ENCODE results near the gene EMP3. TPM values are rescaled to one million over a fixed set of nuclear protein-coding genes. Genes with fewer than 3 reads are reported as not detected.
A peak's percentile ranks its signal among the peaks of the same experiment; 100 is the strongest.

EMP3 gene
- 10 to 100 TPM in 3 of 4 donors, 1 to 10 TPM in 1; 3.4 to 47.4 (median 19.7) TPM for polyA plus RNA-seq
- long read RNA-seq, donor 1, transcript EMP3-201 (5 exons, 876 nt): major isoform, 37 of 53 reads
- long read RNA-seq, donor 1, partial matches to known transcripts: 12 of 53 reads
- long read RNA-seq, donor 1, other reads (novel, unspliced or antisense): 0 of 53 reads
- long read RNA-seq, donor 2, transcript EMP3-201 (5 exons, 876 nt): major isoform, 5 of 5 reads
- long read RNA-seq, donor 2, partial matches to known transcripts: 0 of 5 reads
- long read RNA-seq, donor 2, other reads (novel, unspliced or antisense): 0 of 5 reads
- long read RNA-seq, donor 3, transcript EMP3-201 (5 exons, 876 nt): major isoform, 13 of 21 reads
- long read RNA-seq, donor 3, partial matches to known transcripts: 6 of 21 reads
- long read RNA-seq, donor 3, other reads (novel, unspliced or antisense): 0 of 21 reads
- long read RNA-seq, donor 4, partial matches to known transcripts: 0 of 4 reads
- long read RNA-seq, donor 4, other reads (novel, unspliced or antisense): 0 of 4 reads
- long read RNA-seq, donor 5, transcript EMP3-201 (5 exons, 876 nt): major isoform, 6 of 10 reads
- long read RNA-seq, donor 5, partial matches to known transcripts: 0 of 10 reads
- long read RNA-seq, donor 5, other reads (novel, unspliced or antisense): 0 of 10 reads
- long read RNA-seq, donor 6, transcript EMP3-201 (5 exons, 876 nt): major isoform, 8 of 15 reads
- long read RNA-seq, donor 6, partial matches to known transcripts: 6 of 15 reads
- long read RNA-seq, donor 6, other reads (novel, unspliced or antisense): 0 of 15 reads
- long read RNA-seq, donor 7, transcript EMP3-205 (2 exons, 406 nt): minor isoform, 11 of 148 reads
- long read RNA-seq, donor 7, transcript EMP3-201 (5 exons, 876 nt): major isoform, 95 of 148 reads
- long read RNA-seq, donor 7, partial matches to known transcripts: 34 of 148 reads
- long read RNA-seq, donor 7, other reads (novel, unspliced or antisense): 0 of 148 reads
- long read RNA-seq, donor 8, transcript EMP3-201 (5 exons, 876 nt): major isoform, 9 of 10 reads
- long read RNA-seq, donor 8, partial matches to known transcripts: 0 of 10 reads
- long read RNA-seq, donor 8, other reads (novel, unspliced or antisense): 0 of 10 reads
- long read RNA-seq, donor 9, transcript EMP3-201 (5 exons, 876 nt): major isoform, 10 of 12 reads
- long read RNA-seq, donor 9, partial matches to known transcripts: 0 of 12 reads
- long read RNA-seq, donor 9, other reads (novel, unspliced or antisense): 0 of 12 reads
- long read RNA-seq, donor 10, transcript EMP3-201 (5 exons, 876 nt): major isoform, 57 of 96 reads
- long read RNA-seq, donor 10, transcript EMP3-205 (2 exons, 406 nt): minor isoform, 5 of 96 reads
- long read RNA-seq, donor 10, partial matches to known transcripts: 33 of 96 reads
- long read RNA-seq, donor 10, other reads (novel, unspliced or antisense): 0 of 96 reads

- no peaks in the 10 kb centered on the region for H3K27me3 ChIP-seq (ENCODE audit: control insufficient read depth in 3 of 3, insufficient read depth in 3 of 3, low read length in 3 of 3)
- FAIRE-seq (no peak), DNase-seq (peak; percentile 49 to 78)
- 1 to 2% (median 2%) methylated on average over 22 of the region's 22 CpGs for WGBS, 3 donors
- H3K4me3 ChIP-seq (ENCODE audit: low read depth in 1 of 3, low read length in 3 of 3): peak within 1 kb of the TSS; percentile 2 to 55 (median 46)
- peaks cover 0 to 33% (median 14%) of the 10 kb centered on the region in 3 donors for H3K4me1 ChIP-seq (ENCODE audit: control insufficient read depth in 3 of 3, insufficient read depth in 2 of 3, low read depth in 1 of 3, low read length in 2 of 3)
- H3K27ac ChIP-seq (ENCODE audit: low read depth in 1 of 3, low read length in 2 of 3): peak within 1 kb of the TSS; percentile 16 to 91 (median 76)
- H3K9me3 ChIP-seq (ENCODE audit: control insufficient read depth in 2 of 2, insufficient read depth in 1 of 2, low read depth in 1 of 2, low read length in 1 of 2): no peaks in the 10 kb centered on the region
- peaks cover 0 to 3% (median 0%) of the 10 kb centered on the region in 3 donors for H3K36me3 ChIP-seq (ENCODE audit: control insufficient read depth in 3 of 3, insufficient read depth in 2 of 3, low read depth in 1 of 3, low read length in 3 of 3)
These were observed at the start of gene EMP3 for GRCh38 chr19:48325265-48325910. Gene EMP3, plus strand, starts transcription at chr19:48325552. Its CDS starts 1,293 bp downstream, at chr19:48326845.

- Histone ChIP-seq H3K27me3 (ENCODE audit: control insufficient read depth in 3 of 3, insufficient read depth in 3 of 3, low read length in 3 of 3) (no peaks in the 10 kb centered on the region), H3K9me3 (ENCODE audit: control insufficient read depth in 2 of 2, insufficient read depth in 1 of 2, low read depth in 1 of 2, low read length in 1 of 2) (peaks cover 2 to 14% of the 10 kb centered on the region in 2 donors), H3K4me3 (ENCODE audit: low read depth in 1 of 3, low read length in 3 of 3) (no peak overlapping the region), H3K36me3 (ENCODE audit: control insufficient read depth in 3 of 3, insufficient read depth in 2 of 3, low read depth in 1 of 3, low read length in 3 of 3) (peaks cover 0 to 30% (median 0%) of the 10 kb centered on the region in 3 donors), H3K4me1 (ENCODE audit: control insufficient read depth in 3 of 3, insufficient read depth in 2 of 3, low read depth in 1 of 3, low read length in 2 of 3) (no peaks in the 10 kb centered on the region), H3K27ac (ENCODE audit: low read depth in 1 of 3, low read length in 2 of 3) (no peak overlapping the region)
- WGBS, 3 donors: 69 to 86% (median 74%) methylated on average over 9 of the region's 9 CpGs
- FAIRE-seq (no peak), DNase-seq (no peak)
These were observed 45.6 kb upstream of the EMP3 start for GRCh38 chr19:48279747-48280146.

GRCh38 chr19:48283908-48284307 is 41.4 kb upstream of the EMP3 start:
- no peaks in the 10 kb centered on the region for H3K4me1 ChIP-seq (ENCODE audit: control insufficient read depth in 3 of 3, insufficient read depth in 2 of 3, low read depth in 1 of 3, low read length in 2 of 3)
- WGBS, 3 donors: 92 to 94% (median 93%) methylated on average over 7 of the region's 7 CpGs
- no peaks in the 10 kb centered on the region for H3K27me3 ChIP-seq (ENCODE audit: control insufficient read depth in 3 of 3, insufficient read depth in 3 of 3, low read length in 3 of 3)
- DNase-seq (no peak), FAIRE-seq (no peak)
- peaks cover 2 to 22% of the 10 kb centered on the region in 2 donors for H3K9me3 ChIP-seq (ENCODE audit: control insufficient read depth in 2 of 2, insufficient read depth in 1 of 2, low read depth in 1 of 2, low read length in 1 of 2)
- H3K27ac ChIP-seq (ENCODE audit: low read depth in 1 of 3, low read length in 2 of 3): no peak overlapping the region
- H3K36me3 ChIP-seq (ENCODE audit: control insufficient read depth in 3 of 3, insufficient read depth in 2 of 3, low read depth in 1 of 3, low read length in 3 of 3): peaks cover 0 to 39% (median 0%) of the 10 kb centered on the region in 3 donors
- no peak overlapping the region for H3K4me3 ChIP-seq (ENCODE audit: low read depth in 1 of 3, low read length in 3 of 3)

GRCh38 chr19:48284896-48285295 is 40.5 kb upstream of the EMP3 start:
- H3K27me3 ChIP-seq (ENCODE audit: control insufficient read depth in 3 of 3, insufficient read depth in 3 of 3, low read length in 3 of 3): no peaks in the 10 kb centered on the region
- peaks cover 0 to 39% (median 0%) of the 10 kb centered on the region in 3 donors for H3K36me3 ChIP-seq (ENCODE audit: control insufficient read depth in 3 of 3, insufficient read depth in 2 of 3, low read depth in 1 of 3, low read length in 3 of 3)
- FAIRE-seq (no peak), DNase-seq (no peak)
- peaks cover 2 to 22% of the 10 kb centered on the region in 2 donors for H3K9me3 ChIP-seq (ENCODE audit: control insufficient read depth in 2 of 2, insufficient read depth in 1 of 2, low read depth in 1 of 2, low read length in 1 of 2)
- no peaks in the 10 kb centered on the region for H3K4me1 ChIP-seq (ENCODE audit: control insufficient read depth in 3 of 3, insufficient read depth in 2 of 3, low read depth in 1 of 3, low read length in 2 of 3)
- WGBS, 3 donors: 80 to 90% (median 90%) methylated on average over 4 of the region's 4 CpGs
- no peak overlapping the region for H3K4me3 ChIP-seq (ENCODE audit: low read depth in 1 of 3, low read length in 3 of 3)
- no peak overlapping the region for H3K27ac ChIP-seq (ENCODE audit: low read depth in 1 of 3, low read length in 2 of 3)

- peaks cover 2 to 17% of the 10 kb centered on the region in 2 donors for H3K9me3 ChIP-seq (ENCODE audit: control insufficient read depth in 2 of 2, insufficient read depth in 1 of 2, low read depth in 1 of 2, low read length in 1 of 2)
- peaks cover 0 to 5% (median 0%) of the 10 kb centered on the region in 3 donors for H3K4me1 ChIP-seq (ENCODE audit: control insufficient read depth in 3 of 3, insufficient read depth in 2 of 3, low read depth in 1 of 3, low read length in 2 of 3)
- H3K4me3 ChIP-seq (ENCODE audit: low read depth in 1 of 3, low read length in 3 of 3): no peak overlapping the region
- 83 to 90% (median 83%) methylated on average over 3 of the region's 3 CpGs for WGBS, 3 donors
- H3K27ac ChIP-seq (ENCODE audit: low read depth in 1 of 3, low read length in 2 of 3): no peak overlapping the region
- H3K27me3 ChIP-seq (ENCODE audit: control insufficient read depth in 3 of 3, insufficient read depth in 3 of 3, low read length in 3 of 3): peaks cover 0 to 10% (median 0%) of the 10 kb centered on the region in 3 donors
- no peak for FAIRE-seq
- DNase-seq: no peak
- peaks cover 0 to 24% (median 0%) of the 10 kb centered on the region in 3 donors for H3K36me3 ChIP-seq (ENCODE audit: control insufficient read depth in 3 of 3, insufficient read depth in 2 of 3, low read depth in 1 of 3, low read length in 3 of 3)
These were observed 37.6 kb upstream of the EMP3 start for GRCh38 chr19:48287748-48288147.

- Histone ChIP-seq H3K27me3 (ENCODE audit: control insufficient read depth in 3 of 3, insufficient read depth in 3 of 3, low read length in 3 of 3) (peaks cover 0 to 10% (median 0%) of the 10 kb centered on the region in 3 donors), H3K36me3 (ENCODE audit: control insufficient read depth in 3 of 3, insufficient read depth in 2 of 3, low read depth in 1 of 3, low read length in 3 of 3) (peaks cover 0 to 7% (median 0%) of the 10 kb centered on the region in 3 donors), H3K4me3 (ENCODE audit: low read depth in 1 of 3, low read length in 3 of 3) (peak overlapping the region in 1 of 3 donors; percentile 41), H3K4me1 (ENCODE audit: control insufficient read depth in 3 of 3, insufficient read depth in 2 of 3, low read depth in 1 of 3, low read length in 2 of 3) (peaks cover 0 to 5% (median 0%) of the 10 kb centered on the region in 3 donors), H3K9me3 (ENCODE audit: control insufficient read depth in 2 of 2, insufficient read depth in 1 of 2, low read depth in 1 of 2, low read length in 1 of 2) (peaks cover 0 to 8% of the 10 kb centered on the region in 2 donors), H3K27ac (ENCODE audit: low read depth in 1 of 3, low read length in 2 of 3) (no peak overlapping the region)
- FAIRE-seq (no peak), DNase-seq (peak in 1 of 2 donors; percentile 12)
- 18 to 21% (median 19%) methylated on average over 7 to 10 of the region's 10 CpGs for WGBS, 3 donors
These were observed 35.0 kb upstream of the EMP3 start for GRCh38 chr19:48290401-48290770.

GRCh38 chr19:48290771-48291488 is 34.4 kb upstream of the EMP3 start:
- H3K9me3 ChIP-seq (ENCODE audit: control insufficient read depth in 2 of 2, insufficient read depth in 1 of 2, low read depth in 1 of 2, low read length in 1 of 2): peaks cover 0 to 4% of the 10 kb centered on the region in 2 donors
- DNase-seq (peak; percentile 62 to 86), FAIRE-seq (no peak)
- peaks cover 0 to 10% (median 2%) of the 10 kb centered on the region in 3 donors for H3K27me3 ChIP-seq (ENCODE audit: control insufficient read depth in 3 of 3, insufficient read depth in 3 of 3, low read length in 3 of 3)
- peak overlapping the region in 1 of 3 donors; percentile 36 for H3K27ac ChIP-seq (ENCODE audit: low read depth in 1 of 3, low read length in 2 of 3)
- peak overlapping the region in 2 of 3 donors; percentile 4 to 41 for H3K4me3 ChIP-seq (ENCODE audit: low read depth in 1 of 3, low read length in 3 of 3)
- peaks cover 0 to 5% (median 0%) of the 10 kb centered on the region in 3 donors for H3K4me1 ChIP-seq (ENCODE audit: control insufficient read depth in 3 of 3, insufficient read depth in 2 of 3, low read depth in 1 of 3, low read length in 2 of 3)
- peaks cover 0 to 4% (median 0%) of the 10 kb centered on the region in 3 donors for H3K36me3 ChIP-seq (ENCODE audit: control insufficient read depth in 3 of 3, insufficient read depth in 2 of 3, low read depth in 1 of 3, low read length in 3 of 3)
- WGBS, 3 donors: 1 to 3% (median 3%) methylated on average over 44 to 45 of the region's 45 CpGs
